Mucosa of descending colon (tissue), 3 donors: ENCODE data around the gene RNF187. TPM values are rescaled to one million over a fixed set of nuclear protein-coding genes. Genes with fewer than 3 reads are reported as not detected.

Source experiments
- ATAC-seq: fragments of 200-7000 bp; cut with Tn5 transposase; one replicate; pipeline ENCODE4 v1.9.1; 2020; ENCODE audit warnings: mild to moderate bottlenecking, moderate library complexity
- DNase-seq, 3 donors: peaks; one replicate each; pipeline ENCODE4 v3.0.0-alpha.2; 2020
- H3K36me3 ChIP-seq: fragments of 200-600 bp; one replicate; pipeline ENCODE4 v1.8.0; 2021; ENCODE audit warnings: low read depth, mild to moderate bottlenecking
- H3K4me1 ChIP-seq: fragments of 200-600 bp; one replicate; pipeline ENCODE4 v1.8.0; 2021; ENCODE audit warnings: low read depth, mild to moderate bottlenecking
- H3K4me3 ChIP-seq: fragments of 200-600 bp; one replicate; pipeline ENCODE4 v1.8.0; 2021; ENCODE audit warnings: mild to moderate bottlenecking
- H3K9me3 ChIP-seq: fragments of 200-600 bp; one replicate; pipeline ENCODE4 v1.8.0; 2021; ENCODE audit warnings: mild to moderate bottlenecking
- intact Hi-C, 2 donors: fragments of 100-400 bp; cut with DNase I in 1 of 2; cut with micrococcal nuclease in 1 of 2; formaldehyde crosslinking; loops; one replicate each; pipeline versions ENCODE4 v1.11.0 to v1.11.1; 2022; cut with DNase I, micrococcal nuclease
- microRNA-seq: library from miRNA; unstranded; fragments of <30 nt; microRNA quantifications from one replicate; pipeline ENCODE4, GENCODE V29; 2019
- total RNA-seq, 3 donors: library from RNA; stranded (reverse); fragmentation: NEBNext Ultra II Directional in 2 of 3; extraction: Animal tissue kit (Norgen Biotek cat#: 25700) in 2 of 3; gene quantifications; one replicate each; pipeline versions ENCODE4 v1.2.1 to v1.2.4, GENCODE V29; 2021 to 2023
- TF ChIP-seq, protein P1 (sequence below): fragments of 200-600 bp; IDR thresholded peaks from one replicate; pipeline ENCODE4 v1.8.0; 2022; ENCODE audit warnings: antibody characterized with exemption, mild to moderate bottlenecking
- donor health status: DM: no; HTN: no; CAD: no; lungs with moderate emphysema.
- donor health status: DM: no; HTN: no; CAD: no.
- donor health status: DM: no; HTN: yes; CAD: no.

RNF187 gene
- total RNA-seq, 3 donors from 2014 or later = 67.7 to 84.0 (median 68.4) TPM

DNA sequence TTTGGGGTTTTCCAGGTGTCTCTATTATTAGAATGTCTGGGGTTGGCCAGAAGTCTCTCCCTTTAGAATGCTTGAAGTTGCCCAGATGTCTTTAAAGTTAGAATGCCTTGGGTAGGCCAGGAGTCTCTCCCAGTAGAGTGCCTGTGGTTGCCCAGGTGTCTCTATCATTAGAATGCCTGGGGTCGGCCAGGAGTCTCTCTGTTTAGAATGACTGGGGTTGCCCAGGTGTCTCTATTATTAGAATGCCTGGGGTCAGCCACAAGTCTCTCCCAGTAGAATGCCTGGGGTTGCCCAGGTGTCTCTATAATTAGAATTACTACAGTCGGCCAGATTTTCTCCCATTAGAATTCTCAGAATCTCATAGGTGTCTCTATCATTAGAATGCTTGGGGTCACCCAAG lies 55.2 kb downstream of the RNF187 start:
- Histone ChIP-seq H3K36me3 (no peaks in the 10 kb centered on the region), H3K4me3 (no peak overlapping the region), H3K9me3 (no peaks in the 10 kb centered on the region), H3K4me1 (no peaks in the 10 kb centered on the region)
- intact Hi-C loops = no loop called here
- DNase-seq = no peak
- no peak for ATAC-seq
- TF ChIP-seq, protein P1, sequence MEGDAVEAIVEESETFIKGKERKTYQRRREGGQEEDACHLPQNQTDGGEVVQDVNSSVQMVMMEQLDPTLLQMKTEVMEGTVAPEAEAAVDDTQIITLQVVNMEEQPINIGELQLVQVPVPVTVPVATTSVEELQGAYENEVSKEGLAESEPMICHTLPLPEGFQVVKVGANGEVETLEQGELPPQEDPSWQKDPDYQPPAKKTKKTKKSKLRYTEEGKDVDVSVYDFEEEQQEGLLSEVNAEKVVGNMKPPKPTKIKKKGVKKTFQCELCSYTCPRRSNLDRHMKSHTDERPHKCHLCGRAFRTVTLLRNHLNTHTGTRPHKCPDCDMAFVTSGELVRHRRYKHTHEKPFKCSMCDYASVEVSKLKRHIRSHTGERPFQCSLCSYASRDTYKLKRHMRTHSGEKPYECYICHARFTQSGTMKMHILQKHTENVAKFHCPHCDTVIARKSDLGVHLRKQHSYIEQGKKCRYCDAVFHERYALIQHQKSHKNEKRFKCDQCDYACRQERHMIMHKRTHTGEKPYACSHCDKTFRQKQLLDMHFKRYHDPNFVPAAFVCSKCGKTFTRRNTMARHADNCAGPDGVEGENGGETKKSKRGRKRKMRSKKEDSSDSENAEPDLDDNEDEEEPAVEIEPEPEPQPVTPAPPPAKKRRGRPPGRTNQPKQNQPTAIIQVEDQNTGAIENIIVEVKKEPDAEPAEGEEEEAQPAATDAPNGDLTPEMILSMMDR = no peak

DNA sequence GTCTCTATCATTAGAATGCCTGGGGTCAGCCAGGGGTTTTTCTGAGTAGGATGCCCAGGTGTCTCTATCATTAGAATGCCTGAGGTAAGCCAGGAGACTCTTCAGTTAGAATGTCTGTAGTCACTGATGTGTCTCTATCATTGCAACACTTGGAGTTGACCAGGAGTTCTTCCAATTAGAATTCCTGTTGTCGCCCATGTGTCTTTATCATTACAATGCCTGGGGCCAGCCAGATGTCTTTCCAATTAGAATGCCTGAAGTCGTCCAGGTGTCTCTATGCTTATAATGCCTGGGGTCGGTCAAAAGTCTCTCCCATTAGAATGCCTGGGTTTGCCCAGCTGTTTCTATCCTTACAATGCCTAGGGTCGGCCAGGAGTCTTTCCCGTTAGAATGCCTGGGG lies 55.8 kb downstream of the RNF187 start:
- Histone ChIP-seq H3K36me3 (no peaks in the 10 kb centered on the region), H3K4me3 (no peak overlapping the region), H3K9me3 (no peaks in the 10 kb centered on the region), H3K4me1 (no peaks in the 10 kb centered on the region)
- TF ChIP-seq, protein P1 = no peak
- DNase-seq (no peak), ATAC-seq (no peak)
- intact Hi-C loops = no loop called here

DNA sequence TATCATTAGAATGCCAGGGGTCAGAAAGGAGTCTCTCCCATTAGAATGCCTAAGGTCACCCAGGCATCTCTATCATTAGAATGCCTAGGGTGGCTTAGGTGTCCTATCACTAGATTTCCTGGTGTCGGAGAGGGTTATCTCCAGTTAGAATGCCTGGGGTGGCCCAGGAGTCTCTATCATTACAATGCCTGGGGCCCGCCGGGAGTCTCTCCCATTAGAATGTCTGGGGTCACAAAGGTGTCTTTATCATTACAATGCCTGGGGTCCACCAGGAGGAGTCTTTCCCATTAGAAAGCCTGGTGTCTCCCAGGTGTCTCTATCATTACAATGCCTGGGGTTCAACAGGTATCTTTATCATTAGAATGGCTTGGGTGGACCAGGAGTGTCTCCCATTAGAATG lies 56.2 kb downstream of the RNF187 start:
- no peak for ATAC-seq
- TF ChIP-seq, protein P1 = no peak
- DNase-seq = no peak
- Histone ChIP-seq H3K36me3 (no peaks in the 10 kb centered on the region), H3K9me3 (no peaks in the 10 kb centered on the region), H3K4me3 (no peak overlapping the region), H3K4me1 (no peaks in the 10 kb centered on the region)
- intact Hi-C loops = no loop called here

DNA sequence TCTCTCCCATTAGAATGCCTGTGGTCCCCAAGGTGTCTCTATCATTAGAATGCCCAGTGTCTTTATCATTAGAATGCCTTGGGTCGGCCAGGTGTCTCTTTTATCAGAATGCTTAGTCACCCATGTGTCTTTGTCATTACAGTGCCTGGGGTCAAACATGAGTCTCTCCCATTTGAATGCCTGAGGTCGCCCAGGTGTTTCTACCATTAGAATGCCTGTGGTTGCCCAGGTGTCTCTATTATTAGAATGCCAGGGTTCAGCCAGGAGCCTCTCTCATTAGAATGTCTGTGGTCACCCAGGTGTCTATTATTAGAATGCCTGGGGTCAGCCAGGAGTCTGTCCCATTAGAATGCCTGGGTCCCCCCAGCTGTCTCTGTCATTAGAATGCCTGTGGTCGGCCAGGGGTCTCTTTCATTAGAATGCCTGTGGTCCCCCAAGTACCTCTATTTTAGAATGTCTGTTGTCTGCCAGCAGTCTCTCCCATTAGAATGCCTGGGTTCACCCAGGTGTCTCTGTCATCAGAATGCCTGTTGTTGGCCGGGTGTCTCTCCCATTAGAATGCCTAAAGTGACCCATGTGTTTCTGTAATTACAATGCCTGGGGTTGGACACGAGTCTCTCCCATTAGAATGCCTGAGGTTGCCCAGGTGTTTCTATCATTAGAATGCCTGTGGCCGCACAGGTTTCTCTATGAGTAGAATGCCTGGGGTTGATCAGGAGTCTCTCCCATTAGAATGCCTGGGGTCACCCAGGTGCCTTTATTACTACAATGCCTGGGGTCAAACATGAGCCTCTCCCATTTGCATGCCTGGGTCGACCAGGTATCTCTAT lies 57.1 kb downstream of the RNF187 start:
- TF ChIP-seq, protein P1 = no peak
- no peaks in the 10 kb centered on the region for H3K36me3 ChIP-seq
- intact Hi-C loops = no loop called here
- H3K4me1 ChIP-seq = no peaks in the 10 kb centered on the region
- DNase-seq (no peak), ATAC-seq (no peak)
- H3K4me3 ChIP-seq = no peak overlapping the region
- no peaks in the 10 kb centered on the region for H3K9me3 ChIP-seq

DNA sequence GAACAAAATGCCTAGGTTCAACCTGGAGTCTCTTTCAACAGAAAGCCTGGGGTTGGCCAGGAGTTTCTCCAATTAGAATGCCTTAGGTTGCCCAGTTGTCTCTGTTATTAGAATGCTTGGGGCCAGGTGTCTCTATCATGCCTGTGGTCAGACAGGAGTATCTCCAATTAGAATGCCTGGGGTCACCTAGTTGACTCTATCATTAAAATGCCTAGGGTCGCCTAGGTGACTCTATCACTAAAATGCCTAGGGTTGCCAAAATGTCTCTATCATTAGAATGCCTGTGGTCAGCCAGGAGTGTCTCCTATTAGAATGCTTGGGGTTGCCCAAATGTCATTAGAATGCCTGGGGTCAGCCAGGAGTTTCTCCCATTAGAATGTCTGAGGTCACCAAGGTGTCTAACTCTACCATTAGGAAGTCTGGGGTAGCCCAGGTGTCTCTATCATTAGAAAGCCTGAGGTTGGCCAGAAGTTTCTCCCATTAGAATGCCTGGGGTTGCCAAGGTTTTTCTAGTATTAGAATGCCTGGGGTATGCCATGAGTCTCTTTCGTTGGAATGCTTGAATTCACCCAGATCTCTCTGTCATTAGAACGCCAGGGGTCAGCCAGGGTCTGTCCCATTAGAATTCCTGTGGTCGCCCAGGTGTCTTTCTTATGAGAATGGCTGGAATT lies 57.9 kb downstream of the RNF187 start:
- ATAC-seq (no peak), DNase-seq (no peak)
- no peaks in the 10 kb centered on the region for H3K9me3 ChIP-seq
- H3K4me3 ChIP-seq = no peak overlapping the region
- no peaks in the 10 kb centered on the region for H3K4me1 ChIP-seq
- no peaks in the 10 kb centered on the region for H3K36me3 ChIP-seq
- TF ChIP-seq, protein P1 = no peak
- intact Hi-C loops = no loop called here

Small RNA genes within 50 kb of the gene (microRNA-seq; reads per million reads assigned to microRNA genes)
- not detected for gene MIR4666A

Other genes with a start within 250 kb of the RNF187 start
- gene TRIM11, start 80.5 kb upstream of the RNF187 start, total RNA-seq = 10 to 100 TPM; 32.1 to 40.4 (median 35.0) TPM
- gene TRIM17, start 70.5 kb upstream of the RNF187 start, total RNA-seq = under 1 TPM in 2 of 3 donors, not detected in 1; 0.39 to 0.76 TPM
- 10 to 100 TPM; 30.7 to 45.1 (median 39.3) TPM for gene RHOU, start 248.1 kb downstream of the RNF187 start, total RNA-seq